Adrenal gland (tissue), 12 donors: ENCODE data around the gene PDZRN3. TPM values are rescaled to one million over a fixed set of nuclear protein-coding genes. Genes with fewer than 3 reads are reported as not detected.

Experiments
- DNase-seq, 7 donors: peaks; one replicate each; pipeline ENCODE4 v3.0.0-alpha.2; 2019 to 2020
- H3K27ac ChIP-seq, 5 donors: fragments of 200-600 bp; sonication (generic) in 4 of 5; 1 replicate in 3 of 5; 2 replicates in 2 of 5; pipeline versions ENCODE4 v1.5.1 to v1.8.0; 2016 to 2020; ENCODE audit warnings: mild to moderate bottlenecking in 1 of 5
- H3K27me3 ChIP-seq: fragments of 200-600 bp; 2 replicates; pipeline ENCODE4 v1.8.0; 2021
- H3K36me3 ChIP-seq, 2 donors: fragments of 200-600 bp; replicated peaks in 1 of 2; 1 replicate in 1 of 2; 2 replicates in 1 of 2; pipeline versions ENCODE4 v1.5.1 to v1.8.0; 2018 to 2022
- H3K4me1 ChIP-seq, 2 donors: fragments of 200-600 bp; replicated peaks in 1 of 2; 1 replicate in 1 of 2; 2 replicates in 1 of 2; pipeline versions ENCODE4 v1.5.1 to v1.8.0; 2018 to 2021
- H3K4me3 ChIP-seq, 4 donors: fragments of 200-600 bp; sonication (generic) in 3 of 4; one replicate each; pipeline ENCODE4 v1.5.1; 2016 to 2018
- H3K9me3 ChIP-seq, 3 donors: fragments of 200-600 bp; sonication (generic) in 1 of 3; replicated peaks in 1 of 3; 1 replicate in 2 of 3; 2 replicates in 1 of 3; pipeline versions ENCODE4 v1.5.1 to v1.8.0; 2016 to 2021
- POLR2A ChIP-seq, 2 donors: fragments of 450-650 bp; IDR thresholded peaks; one replicate each; pipeline ENCODE4 v1.6.1; 2017; ENCODE audit warnings: antibody characterized with exemption in 2 of 2, mild to moderate bottlenecking in 2 of 2, moderate library complexity in 1 of 2
- WGBS, 4 donors: extraction: QIAGEN DNeasy Blood & Tissue Kit in 2 of 4; methylation state at CpG; one replicate each; pipeline versions ENCODE4 v1.1.5 to v1.1.7; 2013 to 2017; 5-methylcytosine and 5-hydroxymethylcytosine counted together
- intact Hi-C, 2 donors: fragments of 100-400 bp; cut with DNase I; formaldehyde crosslinking; loops; one replicate each; pipeline versions ENCODE4 v1.14.1 to v1.15.0; 2022 to 2023
- polyA plus RNA-seq, 3 donors: library from polyadenylated mRNA; stranded (reverse); fragments of 200-250 nt in 2 of 3; fragments of 350-450 nt in 1 of 3; fragmentation: Illumina TruSeq in 1 of 3; extraction: RNeasy Lipid Tissue Mini Kit (QIAGEN cat#74804) in 1 of 3; gene quantifications; one replicate each; pipeline ENCODE4 v1.2.3, GENCODE V29; 2013 to 2014
- total RNA-seq, 9 donors: library from RNA; depleted of rRNA in 4 of 9; stranded (reverse); fragments of >200 nt in 4 of 9; fragments of 120-200 nt in 1 of 9; fragmentation: NEBNext Ultra II Directional in 1 of 9; extraction: Animal tissue kit (Norgen Biotek cat#: 25700) in 1 of 9; gene quantifications; one replicate each; pipeline versions ENCODE4 v1.1.0 to v1.2.4, GENCODE V29; 2013 to 2023
- TF ChIP-seq, protein P1 (sequence below), 6 experiments: fragments of 450-650 bp in 4 of 6; fragments of 200-600 bp in 2 of 6; sonication (generic) in 1 of 6; IDR thresholded peaks; 1 replicate in 5 of 6; 2 replicates in 1 of 6; pipeline versions ENCODE4 v1.5.1 to v1.8.0; 2016 to 2021; ENCODE audit warnings: antibody characterized with exemption in 6 of 6, mild to moderate bottlenecking in 2 of 6, moderate library complexity in 1 of 6
- donor health status: healthy with polysubstance abuse.
- donor health status: Bipolar disorder and iron deficiency.
- donor health status: DM: yes; HTN: yes; CAD: no.
- donor health status: DM: no; HTN: no; CAD: no.
- donor health status: DM: no; HTN: no; CAD: no.
- donor health status: DM: yes; HTN: yes; CAD: no.

The PDZRN3 gene
- total and polyA plus RNA-seq, 12 donors: 11.5 to 126 (median 64.1) TPM

GRCh38 chr3:73668391-73668790 is 43.6 kb upstream of the PDZRN3 start:
- Histone ChIP-seq H3K36me3 (no peaks in the 10 kb centered on the region), H3K27ac (peak overlapping the region in 4 of 5 donors; percentile 1 to 74 (median 38)), H3K4me3 (no peak overlapping the region), H3K27me3 (no peaks in the 10 kb centered on the region), H3K9me3 (no peaks in the 10 kb centered on the region), H3K4me1 (peaks cover 15 to 18% of the 10 kb centered on the region in 2 donors)
- no peak for DNase-seq
- TF ChIP-seq, protein P1, sequence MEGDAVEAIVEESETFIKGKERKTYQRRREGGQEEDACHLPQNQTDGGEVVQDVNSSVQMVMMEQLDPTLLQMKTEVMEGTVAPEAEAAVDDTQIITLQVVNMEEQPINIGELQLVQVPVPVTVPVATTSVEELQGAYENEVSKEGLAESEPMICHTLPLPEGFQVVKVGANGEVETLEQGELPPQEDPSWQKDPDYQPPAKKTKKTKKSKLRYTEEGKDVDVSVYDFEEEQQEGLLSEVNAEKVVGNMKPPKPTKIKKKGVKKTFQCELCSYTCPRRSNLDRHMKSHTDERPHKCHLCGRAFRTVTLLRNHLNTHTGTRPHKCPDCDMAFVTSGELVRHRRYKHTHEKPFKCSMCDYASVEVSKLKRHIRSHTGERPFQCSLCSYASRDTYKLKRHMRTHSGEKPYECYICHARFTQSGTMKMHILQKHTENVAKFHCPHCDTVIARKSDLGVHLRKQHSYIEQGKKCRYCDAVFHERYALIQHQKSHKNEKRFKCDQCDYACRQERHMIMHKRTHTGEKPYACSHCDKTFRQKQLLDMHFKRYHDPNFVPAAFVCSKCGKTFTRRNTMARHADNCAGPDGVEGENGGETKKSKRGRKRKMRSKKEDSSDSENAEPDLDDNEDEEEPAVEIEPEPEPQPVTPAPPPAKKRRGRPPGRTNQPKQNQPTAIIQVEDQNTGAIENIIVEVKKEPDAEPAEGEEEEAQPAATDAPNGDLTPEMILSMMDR (IDR thresholded peaks at IDR 0.05): no peak
- WGBS, 4 donors: 26 to 50% (median 30%) methylated on average over 1 of the region's 1 CpG
- intact Hi-C loops: no loop called here

- H3K36me3 ChIP-seq: no peaks in the 10 kb centered on the region
- no peaks in the 10 kb centered on the region for H3K27me3 ChIP-seq
- H3K4me1 ChIP-seq: peaks cover 15 to 18% of the 10 kb centered on the region in 2 donors
- 19 to 35% (median 21%) methylated on average over 2 to 3 of the region's 3 CpGs for WGBS, 4 donors
- no peak for TF ChIP-seq POLR2A (IDR thresholded peaks at IDR 0.05)
- TF ChIP-seq, protein P1 (IDR thresholded peaks at IDR 0.05): no peak
- H3K4me3 ChIP-seq: no peak overlapping the region
- intact Hi-C loops: no loop called here
- no peaks in the 10 kb centered on the region for H3K9me3 ChIP-seq
- DNase-seq: peak; percentile 36 to 77 (median 68)
- H3K27ac ChIP-seq: peak overlapping the region in 4 of 5 donors; percentile 1 to 74 (median 52)
Observed at GRCh38 chr3:73667889-73668288, 43.1 kb upstream of the PDZRN3 start.

GRCh38 chr3:73665286-73665685 is 40.5 kb upstream of the PDZRN3 start:
- intact Hi-C loops: no loop called here
- Histone ChIP-seq H3K36me3 (no peaks in the 10 kb centered on the region), H3K4me1 (peaks cover 15 to 18% of the 10 kb centered on the region in 2 donors), H3K27ac (no peak overlapping the region), H3K4me3 (no peak overlapping the region), H3K27me3 (no peaks in the 10 kb centered on the region), H3K9me3 (no peaks in the 10 kb centered on the region)
- 80 to 88% (median 84%) methylated on average over 2 of the region's 2 CpGs for WGBS, 4 donors
- no peak for DNase-seq
- TF ChIP-seq POLR2A (IDR thresholded peaks at IDR 0.05): no peak
- TF ChIP-seq, protein P1 (IDR thresholded peaks at IDR 0.05): no peak

GRCh38 chr3:73664389-73664788 is 39.6 kb upstream of the PDZRN3 start:
- Histone ChIP-seq H3K27me3 (no peaks in the 10 kb centered on the region), H3K36me3 (no peaks in the 10 kb centered on the region), H3K9me3 (no peaks in the 10 kb centered on the region), H3K4me1 (peaks cover 14 to 18% of the 10 kb centered on the region in 2 donors), H3K27ac (no peak overlapping the region), H3K4me3 (no peak overlapping the region)
- TF ChIP-seq POLR2A (IDR thresholded peaks at IDR 0.05): no peak
- TF ChIP-seq, protein P1 (IDR thresholded peaks at IDR 0.05): no peak
- WGBS, 4 donors: 34 to 48% (median 45%) methylated on average over 4 of the region's 4 CpGs
- no peak for DNase-seq
- intact Hi-C loops: no loop called here
